Uterus (tissue), 2 donors: ENCODE results near the gene CALN1.

Experiments
- CTCF ChIP-seq, 4 experiments: fragments of 200-600 bp in 2 of 4; fragments of 450-650 bp in 2 of 4; sonication (generic) in 2 of 4; IDR thresholded peaks; one replicate each; pipeline ENCODE4 v1.5.1; 2016 to 2019; ENCODE audit warnings: antibody characterized with exemption in 4 of 4, mild to moderate bottlenecking in 2 of 4, moderate library complexity in 1 of 4
- POLR2A ChIP-seq, 2 donors: fragments of 450-650 bp; IDR thresholded peaks; one replicate each; pipeline ENCODE4 v1.6.1; 2016; ENCODE audit warnings: antibody characterized with exemption in 2 of 2, mild to moderate bottlenecking in 1 of 2, moderate library complexity in 1 of 2

GRCh38 chr7:72140566-72140965, 271.6 kb downstream of the CALN1 start:
- TF ChIP-seq CTCF (IDR thresholded peaks at IDR 0.05) (no peak), POLR2A (IDR thresholded peaks at IDR 0.05) (no peak)
